K562 (cell line): ENCODE results near the gene KLK14. TPM values are rescaled to one million over a fixed set of nuclear protein-coding genes. Genes with fewer than 3 reads are reported as not detected.

Source experiments
- BRCA1 ChIP-seq, 2 experiments: fragments of 450-650 bp in 1 of 2; sonication (generic) in 1 of 2; formaldehyde crosslinking in 1 of 2; IDR thresholded peaks; 2 replicates each; pipeline versions ENCODE4 v1.5.0 to v1.6.1; 2017 to 2020; ENCODE audit warnings: mild to moderate bottlenecking in 1 of 2, missing genetic modification reagents in 1 of 2
- CEBPG ChIP-seq, 3 experiments: fragments of 200-800 bp in 1 of 3; sonication (Bioruptor generic) in 1 of 3; sonication (generic) in 1 of 3; formaldehyde crosslinking in 1 of 3; IDR thresholded peaks in 2 of 3; conservative IDR thresholded peaks in 1 of 3; 2 replicates each; pipeline versions ENCODE4 v1.6.1 to v1.8.0; 2016 to 2022; ENCODE audit warnings: missing compliant biosample characterization in 2 of 3, missing genetic modification characterization in 2 of 3, mild to moderate bottlenecking in 1 of 3, missing genetic modification reagents in 1 of 3
- ELF1 ChIP-seq: fragments of 200-800 bp; sonication (Bioruptor generic); IDR thresholded peaks from 2 replicates; pipeline ENCODE4 v1.6.1; 2016; ENCODE audit warnings: missing genetic modification characterization, missing compliant biosample characterization
- GABPA ChIP-seq: fragments of 200-800 bp; sonication (Bioruptor generic); conservative IDR thresholded peaks from 2 replicates; pipeline ENCODE4 v1.6.1; 2016; ENCODE audit warnings: low read depth, missing genetic modification characterization, missing compliant biosample characterization
- HNRNPL ChIP-seq: fragments of 200-400 bp; formaldehyde crosslinking; IDR thresholded peaks from 2 replicates; pipeline ENCODE4 v1.6.1; 2017; ENCODE audit warnings: low read depth, mild to moderate bottlenecking, low read length
- MBD2 ChIP-seq: sonication (generic); IDR thresholded peaks from 2 replicates; pipeline ENCODE4 v1.6.1; 2016; ENCODE audit warnings: low read depth, borderline replicate concordance
- MTA1 ChIP-seq: fragments of 450-650 bp; IDR thresholded peaks from 2 replicates; pipeline ENCODE4 v1.6.1; 2017; ENCODE audit warnings: borderline replicate concordance
- NEUROD1 ChIP-seq: fragments of 150-350 bp; IDR thresholded peaks from 2 replicates; pipeline ENCODE4 v1.6.1; 2014; ENCODE audit warnings: borderline replicate concordance, low read length, low read depth; ENCODE audit not compliant: partially characterized antibody
- NRF1 ChIP-seq, 2 experiments: fragments of 450-650 bp; IDR thresholded peaks in 1 of 2; conservative IDR thresholded peaks in 1 of 2; 2 replicates each; pipeline ENCODE4 v1.6.1; 2014; ENCODE audit warnings: mild to moderate bottlenecking in 2 of 2
- POLR2G ChIP-seq: fragments of 200-400 bp; formaldehyde crosslinking; IDR thresholded peaks from 2 replicates; pipeline ENCODE4 v1.6.1; 2017; ENCODE audit warnings: low read depth, mild to moderate bottlenecking, antibody characterized with exemption, low read length, moderate library complexity
- POLR2H ChIP-seq: IDR thresholded peaks from 2 replicates; pipeline ENCODE4 v1.6.1; 2016; ENCODE audit warnings: missing genetic modification characterization, low read depth, mild to moderate bottlenecking, control low read depth, missing compliant biosample characterization, moderate library complexity
- RCOR1 ChIP-seq, 2 experiments: IDR thresholded peaks; 2 replicates each; pipeline ENCODE4 v1.6.1; 2012; ENCODE audit warnings: low read depth in 2 of 2, low read length in 2 of 2, borderline replicate concordance in 1 of 2, improper control_type of control experiment in 1 of 2
- RNF2 ChIP-seq: sonication (generic); IDR thresholded peaks from 2 replicates; pipeline ENCODE4 v1.6.1; 2016
- SMAD3 ChIP-seq: fragments of 450-650 bp; formaldehyde crosslinking; conservative IDR thresholded peaks from 2 replicates; pipeline ENCODE4 v1.4.0; 2020; ENCODE audit warnings: mild to moderate bottlenecking
- TRIM24 ChIP-seq, 2 experiments: fragments of 450-650 bp; IDR thresholded peaks; 2 replicates each; pipeline ENCODE4 v1.6.1; 2016
- ZFPM2 ChIP-seq: fragments of 250-450 bp; sonication (Bioruptor Pico); IDR thresholded peaks from 2 replicates; pipeline ENCODE4 v1.5.1; 2022; ENCODE audit warnings: mild to moderate bottlenecking
- ZNF184 ChIP-seq: sonication (generic); formaldehyde crosslinking; IDR thresholded peaks from 2 replicates; pipeline ENCODE4 v1.5.0; 2020; ENCODE audit warnings: missing genetic modification reagents
- ZNF316 ChIP-seq: fragments of 450-650 bp; IDR thresholded peaks from 2 replicates; pipeline ENCODE4 v1.6.1; 2016
- ZNF324 ChIP-seq: fragments of 250-450 bp; sonication (Bioruptor Pico); IDR thresholded peaks from 2 replicates; pipeline ENCODE4 v1.4.0; 2020; ENCODE audit warnings: mild to moderate bottlenecking
- ZNF586 ChIP-seq: fragments of 450-650 bp; formaldehyde crosslinking; conservative IDR thresholded peaks from 2 replicates; pipeline ENCODE4 v1.4.0; 2020; ENCODE audit warnings: mild to moderate bottlenecking, moderate library complexity
- ZNF589 ChIP-seq: fragments of 200-800 bp; sonication (Bioruptor generic); IDR thresholded peaks from 2 replicates; pipeline ENCODE4 v1.6.1; 2016; ENCODE audit warnings: low read depth, missing genetic modification characterization, missing compliant biosample characterization
- polyA plus RNA-seq, 8 experiments: library from polyadenylated mRNA; depleted of rRNA in 4 of 8; stranded (reverse) in 5 of 8; unstranded in 3 of 8; fragments of >200 nt; fragmentation: Nextera tagmentation in 2 of 8; fragmentation: Illumina TruSeq in 1 of 8; extraction: Ambion mirVana in 2 of 8; extraction: Trizol in 1 of 8; gene quantifications; 2 replicates each; pipeline versions ENCODE4 v1.2.1 to v1.2.3, GENCODE V29; 2011 to 2014; ENCODE audit warnings: inconsistent platforms in 1 of 8, missing spikeins in 1 of 8
- total RNA-seq, 7 experiments: library from RNA; depleted of rRNA in 6 of 7; stranded (reverse); fragments of >200 nt in 6 of 7; fragmentation: Illumina TruSeq in 2 of 7; extraction: Trizol in 2 of 7; gene quantifications; 2 replicates each; pipeline versions ENCODE4 v1.2.1 to v1.2.3, GENCODE V29; 2011 to 2021; ENCODE audit warnings: low replicate concordance in 1 of 7
- TF ChIP-seq, protein P1 (sequence below): fragments of 250-450 bp; sonication (Bioruptor Pico); IDR thresholded peaks from 2 replicates; pipeline ENCODE4 v1.8.0; 2022; ENCODE audit warnings: moderate library complexity, mild to moderate bottlenecking, inconsistent platforms
- TF ChIP-seq, protein P2 (sequence below), 3 experiments: fragments of 200-800 bp in 1 of 3; fragments of 250-450 bp in 1 of 3; fragments of 450-650 bp in 1 of 3; sonication (Bioruptor Pico) in 1 of 3; sonication (Bioruptor generic) in 1 of 3; formaldehyde crosslinking in 1 of 3; IDR thresholded peaks; 2 replicates each; pipeline versions ENCODE4 v1.6.1 to v1.8.0; 2016 to 2022; ENCODE audit warnings: mild to moderate bottlenecking in 2 of 3, missing genetic modification characterization in 2 of 3, missing compliant biosample characterization in 1 of 3, moderate library complexity in 1 of 3

The KLK14 gene
- total and polyA plus RNA-seq, 9 of the 15 experiments (the other 6 are each of a cell fraction or from before 2014, with no cell fraction given) = not detected

DNA sequence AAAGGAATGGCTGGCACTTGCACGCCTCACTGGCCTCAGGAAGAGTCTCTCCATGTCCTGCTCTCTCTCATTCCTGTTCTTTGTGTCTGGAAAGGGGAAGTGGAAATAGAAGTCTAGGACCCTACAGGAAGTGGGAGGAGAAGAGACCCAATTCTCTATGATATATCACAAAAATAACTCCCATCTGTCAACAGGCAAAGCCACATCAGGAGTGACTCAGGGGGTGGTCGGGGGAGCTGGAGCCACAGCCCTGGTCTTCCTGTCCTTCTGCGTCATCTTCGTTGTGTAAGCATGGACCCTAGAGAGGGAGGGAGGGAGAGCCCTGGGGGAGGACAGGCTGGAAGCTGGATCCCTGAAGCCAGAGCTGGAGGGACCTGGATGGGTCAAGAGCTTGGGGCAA, 45.1 kb upstream of the KLK14 start (continued):
- TF ChIP-seq NEUROD1 = peak; percentile 68
- peak; percentile 36; the same call in 1 of the 2 replicates for TF ChIP-seq MTA1
- TF ChIP-seq ZNF589 (CRISPR knock-in tag) = 0 out of 2 replicates have a peak, but pooled peaks have one; percentile 43
- TF ChIP-seq CEBPG (CRISPR knock-in tag; IDR thresholded peaks at IDR 0.05) = no peak
- peak in 1 of 2 experiments; percentile 49; a peak in 2 of 4 replicates for TF ChIP-seq CEBPG (tag; conservative IDR thresholded peaks at IDR 0.05 in 1 of 2, IDR thresholded peaks at IDR 0.05 in 1 of 2)
- peak in 1 of 2 experiments; percentile 72; a peak in 2 of 4 replicates for TF ChIP-seq RCOR1 (IDR thresholded peaks at IDR 0.05; ENCODE audit: borderline replicate concordance in 1 of 2, low read depth in 2 of 2, low read length in 2 of 2)
- TF ChIP-seq ELF1 (tag) = peak; percentile 28; the same call in 1 of the 2 replicates
- TF ChIP-seq NRF1 (conservative IDR thresholded peaks at IDR 0.05 in 1 of 2, IDR thresholded peaks at IDR 0.05 in 1 of 2) = peak in 1 of 2 experiments; percentile 11; a peak in 1 of 4 replicates
- TF ChIP-seq RNF2 = peak; percentile 44; the same call in 1 of the 2 replicates
- peak; percentile 41; the same call in 1 of the 2 replicates for TF ChIP-seq MBD2
- TF ChIP-seq, protein P1, sequence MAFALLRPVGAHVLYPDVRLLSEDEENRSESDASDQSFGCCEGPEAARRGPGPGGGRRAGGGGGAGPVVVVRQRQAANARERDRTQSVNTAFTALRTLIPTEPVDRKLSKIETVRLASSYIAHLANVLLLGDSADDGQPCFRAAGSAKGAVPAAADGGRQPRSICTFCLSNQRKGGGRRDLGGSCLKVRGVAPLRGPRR = no peak
- peak; percentile 85 for TF ChIP-seq GABPA (tag)
- no peak for TF ChIP-seq ZFPM2 (CRISPR knock-in tag)
- TF ChIP-seq ZNF586 (CRISPR knock-in tag) = no peak
- TF ChIP-seq POLR2G = no peak
- no peak for TF ChIP-seq ZNF316
- peak in 1 of 2 experiments; percentile 53; a peak in 1 of 4 replicates for TF ChIP-seq TRIM24 (IDR thresholded peaks at IDR 0.05)
- TF ChIP-seq ZNF324 = no peak
- TF ChIP-seq ZNF184 (CRISPR knock-in tag) = no peak
- TF ChIP-seq, protein P2, sequence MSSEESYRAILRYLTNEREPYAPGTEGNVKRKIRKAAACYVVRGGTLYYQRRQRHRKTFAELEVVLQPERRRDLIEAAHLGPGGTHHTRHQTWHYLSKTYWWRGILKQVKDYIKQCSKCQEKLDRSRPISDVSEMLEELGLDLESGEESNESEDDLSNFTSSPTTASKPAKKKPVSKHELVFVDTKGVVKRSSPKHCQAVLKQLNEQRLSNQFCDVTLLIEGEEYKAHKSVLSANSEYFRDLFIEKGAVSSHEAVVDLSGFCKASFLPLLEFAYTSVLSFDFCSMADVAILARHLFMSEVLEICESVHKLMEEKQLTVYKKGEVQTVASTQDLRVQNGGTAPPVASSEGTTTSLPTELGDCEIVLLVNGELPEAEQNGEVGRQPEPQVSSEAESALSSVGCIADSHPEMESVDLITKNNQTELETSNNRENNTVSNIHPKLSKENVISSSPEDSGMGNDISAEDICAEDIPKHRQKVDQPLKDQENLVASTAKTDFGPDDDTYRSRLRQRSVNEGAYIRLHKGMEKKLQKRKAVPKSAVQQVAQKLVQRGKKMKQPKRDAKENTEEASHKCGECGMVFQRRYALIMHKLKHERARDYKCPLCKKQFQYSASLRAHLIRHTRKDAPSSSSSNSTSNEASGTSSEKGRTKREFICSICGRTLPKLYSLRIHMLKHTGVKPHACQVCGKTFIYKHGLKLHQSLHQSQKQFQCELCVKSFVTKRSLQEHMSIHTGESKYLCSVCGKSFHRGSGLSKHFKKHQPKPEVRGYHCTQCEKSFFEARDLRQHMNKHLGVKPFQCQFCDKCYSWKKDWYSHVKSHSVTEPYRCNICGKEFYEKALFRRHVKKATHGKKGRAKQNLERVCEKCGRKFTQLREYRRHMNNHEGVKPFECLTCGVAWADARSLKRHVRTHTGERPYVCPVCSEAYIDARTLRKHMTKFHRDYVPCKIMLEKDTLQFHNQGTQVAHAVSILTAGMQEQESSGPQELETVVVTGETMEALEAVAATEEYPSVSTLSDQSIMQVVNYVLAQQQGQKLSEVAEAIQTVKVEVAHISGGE (CRISPR knock-in tag; IDR thresholded peaks at IDR 0.05) = no peak
- TF ChIP-seq POLR2H (tag) = no peak
- TF ChIP-seq HNRNPL = no peak
- TF ChIP-seq SMAD3 (CRISPR knock-in tag) = no peak
- no peak for TF ChIP-seq BRCA1 (IDR thresholded peaks at IDR 0.05)
- no peak for TF ChIP-seq BRCA1 (CRISPR knock-in tag; IDR thresholded peaks at IDR 0.05)
